Panc1 (cell line): ENCODE measurements around the gene MAML3. TPM values are rescaled to one million over a fixed set of nuclear protein-coding genes. Genes with fewer than 3 reads are reported as not detected.

Source experiments
- ATAC-seq: fragments of 200-7000 bp; cut with Tn5 transposase; 2 replicates; pipeline ENCODE4 v1.9.1; 2020; ENCODE audit warnings: mild to moderate bottlenecking, moderate library complexity
- BruUV-seq: library from RNA; stranded (reverse); fragments of 400-500 nt; replicated peaks from 2 replicates; lab custom pipeline; 2021; lab: Mats Ljungman, UMichigan
- CTCF ChIA-PET: fragments of 300-600 bp; sonication (Branson Sonifier 250); formaldehyde crosslinking; loops from one replicate; lab custom pipeline; 2022; ENCODE audit warnings: antibody characterized with exemption; lab: Charles Lee
- POLR2A ChIA-PET: fragments of 300-600 bp; sonication (Branson Sonifier 250); formaldehyde crosslinking; loops from one replicate; lab custom pipeline; 2022; ENCODE audit warnings: antibody characterized with exemption; lab: Charles Lee
- DNase-seq: peaks from one replicate; pipeline ENCODE4 v3.0.0-alpha.2; 2010; ENCODE audit warnings: low read depth, low spot score
- H3K27ac ChIP-seq: 2 replicates; pipeline ENCODE4 v1.5.1; 2011; ENCODE audit warnings: mild to moderate bottlenecking, low read length, inconsistent platforms
- H3K27me3 ChIP-seq: fragments of 200-500 bp; sonication (Bioruptor generic); 2 replicates; pipeline ENCODE4 v1.6.0; 2014; ENCODE audit warnings: low read length, inconsistent platforms; ENCODE audit not compliant: control insufficient read depth, insufficient read depth
- H3K36me3 ChIP-seq: fragments of 200-500 bp; sonication (Bioruptor generic); 2 replicates; pipeline ENCODE4 v1.5.1; 2014; ENCODE audit warnings: inconsistent platforms, mild to moderate bottlenecking, low read length, moderate library complexity; ENCODE audit not compliant: control insufficient read depth, insufficient read depth
- H3K4me1 ChIP-seq: 2 replicates; pipeline ENCODE4 v1.5.1; 2011; ENCODE audit warnings: inconsistent platforms, mild to moderate bottlenecking, low read length, moderate library complexity; ENCODE audit not compliant: control insufficient read depth, insufficient read depth
- H3K4me3 ChIP-seq, 2 experiments: 2 replicates each; pipeline ENCODE4 v1.5.1; 2011 to 2012; ENCODE audit warnings: low read depth in 2 of 2, low read length in 2 of 2, mild to moderate bottlenecking in 2 of 2, inconsistent platforms in 1 of 2, moderate library complexity in 1 of 2
- H3K9me3 ChIP-seq: fragments of 200-500 bp; sonication (Bioruptor generic); 2 replicates; pipeline ENCODE4 v1.5.1; 2014; ENCODE audit warnings: low read depth, mild to moderate bottlenecking, inconsistent platforms, low read length, moderate library complexity; ENCODE audit not compliant: control insufficient read depth, insufficient read depth
- CTCF ChIP-seq: fragments of 450-650 bp; IDR thresholded peaks from 2 replicates; pipeline ENCODE4 v1.5.1; 2017; ENCODE audit warnings: mild to moderate bottlenecking
- POLR2AphosphoS5 ChIP-seq: IDR thresholded peaks from 2 replicates; pipeline ENCODE4 v1.6.1; 2012; ENCODE audit warnings: mild to moderate bottlenecking, low read depth, low read length, moderate library complexity
- REST ChIP-seq, 2 experiments: IDR thresholded peaks; 2 replicates each; pipeline ENCODE4 v1.6.1; 2011 to 2012; ENCODE audit warnings: low read depth in 2 of 2, control low read depth in 1 of 2, low read length in 1 of 2, mild to moderate bottlenecking in 1 of 2, moderate library complexity in 1 of 2; ENCODE audit not compliant: insufficient read depth in 1 of 2
- SIN3A ChIP-seq: IDR thresholded peaks from 2 replicates; pipeline ENCODE4 v1.6.1; 2012; ENCODE audit warnings: low read depth, mild to moderate bottlenecking, low read length, moderate library complexity, borderline replicate concordance; ENCODE audit not compliant: insufficient read depth
- TCF7L2 ChIP-seq: IDR thresholded peaks from 2 replicates; pipeline ENCODE4 v1.6.1; 2011; ENCODE audit warnings: mild to moderate bottlenecking, low read depth, low read length, inconsistent platforms
- in situ Hi-C: cut with HindIII; loops from 2 replicates; pipeline ENCODE4 v1.10.0; 2016; ENCODE audit warnings: low sequenced_read_pairs, low pct_unique_long_range_greater_than_20kb
- intact Hi-C: fragments of 100-400 bp; cut with micrococcal nuclease; formaldehyde crosslinking; loops from one replicate; pipeline ENCODE4 v1.10.0; 2022; ENCODE audit not compliant: unreplicated experiment
- total RNA-seq: library from RNA; stranded (reverse); gene quantifications from one replicate; pipeline ENCODE4 v1.2.1, GENCODE V29; 2021; ENCODE audit not compliant: unreplicated experiment

MAML3 gene
- total RNA-seq, 1 experiment from 2014 or later, result 7.7 TPM

GRCh38 chr4:139965789-139966188 is 188.2 kb downstream of the MAML3 start:
- Histone ChIP-seq H3K4me1 (no peaks in the 10 kb centered on the region; the same call in 1 of the 2 replicates), H3K27me3 (no peaks in the 10 kb centered on the region), H3K4me3 (no peak overlapping the region), H3K36me3 (no peaks in the 10 kb centered on the region), H3K27ac (no peak overlapping the region), H3K9me3 (no peaks in the 10 kb centered on the region)
- in situ Hi-C loops (no loop called here), intact Hi-C loops (no loop called here)
- CTCF ChIA-PET, result no interaction called here
- DNase-seq, result no peak
- POLR2A ChIA-PET, result no interaction called here
- TF ChIP-seq REST (IDR thresholded peaks at IDR 0.05; ENCODE audit: insufficient read depth in 1 of 2, low read depth in 2 of 2, low read length in 1 of 2) (no peak), SIN3A (no peak), POLR2AphosphoS5 (no peak)
- BruUV-seq, result no TSS peak
- no peak for ATAC-seq

GRCh38 chr4:139963708-139964107 is 190.3 kb downstream of the MAML3 start:
- ChIA-PET POLR2A (no interaction called here), CTCF (no interaction called here)
- no peaks in the 10 kb centered on the region for H3K36me3 ChIP-seq
- no peak overlapping the region for H3K4me3 ChIP-seq
- DNase-seq (no peak), ATAC-seq (no peak)
- TF ChIP-seq POLR2AphosphoS5 (no peak), REST (IDR thresholded peaks at IDR 0.05; ENCODE audit: insufficient read depth in 1 of 2, low read depth in 2 of 2, low read length in 1 of 2) (no peak), TCF7L2 (no peak), SIN3A (no peak), CTCF (no peak)
- no peaks in the 10 kb centered on the region; the same call in 1 of the 2 replicates for H3K4me1 ChIP-seq
- no peaks in the 10 kb centered on the region for H3K9me3 ChIP-seq
- intact Hi-C loops (no loop called here), in situ Hi-C loops (no loop called here)
- BruUV-seq, result no TSS peak
- no peaks in the 10 kb centered on the region for H3K27me3 ChIP-seq
- no peak overlapping the region for H3K27ac ChIP-seq
